ENCODE data around the gene STARD10. TPM values are rescaled to one million over a fixed set of nuclear protein-coding genes. Genes with fewer than 3 reads are reported as not detected.

Gene STARD10
- total and polyA plus RNA-seq, 8 donors: 83.8 to 146 (median 114) TPM

DNA sequence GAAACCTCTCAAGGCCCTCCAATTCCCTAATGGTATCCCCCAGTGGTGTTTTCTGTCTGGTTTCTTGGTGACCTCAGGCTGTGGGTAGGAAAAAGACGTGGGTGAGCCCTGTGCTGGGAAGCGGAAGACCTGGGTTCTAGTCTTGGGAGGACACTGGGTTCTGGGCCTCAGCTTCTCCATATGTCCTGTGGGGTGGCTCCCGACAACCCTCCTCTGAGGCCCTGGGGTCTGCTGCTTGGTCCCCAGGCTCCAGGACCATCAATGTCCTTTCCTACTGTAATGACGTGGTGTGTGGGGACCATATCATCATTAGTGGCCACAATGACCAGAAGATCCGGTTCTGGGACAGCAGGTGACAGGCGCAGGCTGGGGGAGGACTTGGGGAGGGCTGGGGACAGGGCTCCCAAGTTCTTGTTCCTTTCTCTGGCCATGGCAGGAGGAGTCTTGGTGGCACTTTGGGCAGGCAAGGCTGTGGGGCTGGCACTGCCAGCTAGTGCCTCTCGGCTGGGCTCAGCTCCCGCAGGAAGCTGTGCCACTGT is 33.2 kb upstream of the STARD10 start:
- no peak for DNase-seq
- ATAC-seq: no peak
- H3K27me3 ChIP-seq: no peaks in the 10 kb centered on the region
- H3K9me3 ChIP-seq: no peaks in the 10 kb centered on the region
- H3K4me1 ChIP-seq: peaks cover 0 to 35% of the 10 kb centered on the region in 2 donors
- H3K4me3 ChIP-seq: no peak overlapping the region
- TF ChIP-seq, protein P1, sequence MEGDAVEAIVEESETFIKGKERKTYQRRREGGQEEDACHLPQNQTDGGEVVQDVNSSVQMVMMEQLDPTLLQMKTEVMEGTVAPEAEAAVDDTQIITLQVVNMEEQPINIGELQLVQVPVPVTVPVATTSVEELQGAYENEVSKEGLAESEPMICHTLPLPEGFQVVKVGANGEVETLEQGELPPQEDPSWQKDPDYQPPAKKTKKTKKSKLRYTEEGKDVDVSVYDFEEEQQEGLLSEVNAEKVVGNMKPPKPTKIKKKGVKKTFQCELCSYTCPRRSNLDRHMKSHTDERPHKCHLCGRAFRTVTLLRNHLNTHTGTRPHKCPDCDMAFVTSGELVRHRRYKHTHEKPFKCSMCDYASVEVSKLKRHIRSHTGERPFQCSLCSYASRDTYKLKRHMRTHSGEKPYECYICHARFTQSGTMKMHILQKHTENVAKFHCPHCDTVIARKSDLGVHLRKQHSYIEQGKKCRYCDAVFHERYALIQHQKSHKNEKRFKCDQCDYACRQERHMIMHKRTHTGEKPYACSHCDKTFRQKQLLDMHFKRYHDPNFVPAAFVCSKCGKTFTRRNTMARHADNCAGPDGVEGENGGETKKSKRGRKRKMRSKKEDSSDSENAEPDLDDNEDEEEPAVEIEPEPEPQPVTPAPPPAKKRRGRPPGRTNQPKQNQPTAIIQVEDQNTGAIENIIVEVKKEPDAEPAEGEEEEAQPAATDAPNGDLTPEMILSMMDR (IDR thresholded peaks at IDR 0.05): no peak
- intact Hi-C loops (cut with DNase I): no loop called here
- H3K27ac ChIP-seq: peak overlapping the region in 1 of 2 donors; percentile 77
- peaks cover 0 to 87% of the 10 kb centered on the region in 2 donors for H3K36me3 ChIP-seq

DNA sequence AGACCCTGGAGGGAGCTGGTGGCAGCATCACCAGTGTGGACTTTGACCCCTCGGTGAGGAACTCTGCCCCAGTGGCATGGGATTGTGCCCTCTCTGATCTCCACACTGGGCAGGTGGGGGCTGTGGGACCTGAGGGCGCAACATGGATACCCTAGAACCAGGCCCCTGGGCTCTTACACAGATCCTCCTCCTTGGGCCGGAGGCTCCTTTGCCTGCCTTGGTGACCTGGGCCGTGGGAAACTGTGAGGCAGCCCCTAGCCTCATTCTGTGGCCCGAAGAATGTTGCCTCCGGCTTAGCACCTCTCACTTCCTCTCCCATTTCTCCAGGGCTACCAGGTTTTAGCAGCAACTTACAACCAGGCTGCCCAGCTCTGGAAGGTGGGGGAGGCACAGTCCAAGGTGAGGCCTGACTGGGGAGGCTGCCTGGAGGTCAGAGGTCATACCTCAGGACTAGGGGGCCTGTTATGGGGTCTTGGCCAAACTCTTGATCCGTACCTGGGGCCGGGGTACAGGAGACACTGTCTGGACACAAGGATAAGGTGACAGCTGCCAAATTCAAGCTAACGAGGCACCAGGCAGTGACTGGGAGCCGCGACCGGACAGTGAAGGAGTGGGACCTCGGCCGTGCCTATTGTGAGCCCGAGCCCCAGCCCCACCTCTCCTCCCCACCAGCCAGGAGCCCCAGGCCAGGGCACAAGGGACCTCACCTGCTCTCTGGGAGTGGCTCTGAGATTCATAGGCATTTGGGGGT is 32.5 kb upstream of the STARD10 start:
- Histone ChIP-seq H3K27ac (peak overlapping the region in 1 of 2 donors; percentile 77), H3K4me1 (peaks cover 4 to 35% of the 10 kb centered on the region in 2 donors), H3K9me3 (no peaks in the 10 kb centered on the region), H3K4me3 (no peak overlapping the region), H3K36me3 (peaks cover 0 to 87% of the 10 kb centered on the region in 2 donors), H3K27me3 (no peaks in the 10 kb centered on the region)
- DNase-seq (peak in 1 of 4 donors; percentile 76), ATAC-seq (no peak)
- intact Hi-C loops (cut with DNase I): no loop called here
- TF ChIP-seq, protein P1 (IDR thresholded peaks at IDR 0.05): no peak

DNA sequence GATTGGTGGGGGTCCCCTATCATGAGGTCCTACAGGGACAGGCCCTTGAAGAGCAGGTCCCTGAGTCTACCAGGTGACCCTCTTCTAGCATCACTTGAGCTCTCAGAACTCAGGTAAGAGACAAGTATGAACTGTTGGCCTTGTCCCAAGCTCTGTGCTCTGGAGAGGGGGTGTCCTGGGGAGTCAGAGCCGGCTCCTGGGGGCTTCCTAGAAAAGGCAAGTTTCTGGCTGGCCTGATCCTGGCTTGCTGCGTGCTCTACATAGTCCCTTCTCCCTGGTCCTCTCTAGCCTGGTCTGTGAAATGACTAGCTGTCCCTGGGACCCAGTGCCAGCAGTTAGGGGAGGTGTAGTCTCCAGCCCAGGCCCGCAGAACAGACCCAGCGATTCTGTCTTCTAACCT is 31.8 kb upstream of the STARD10 start:
- Histone ChIP-seq H3K27me3 (no peaks in the 10 kb centered on the region), H3K9me3 (no peaks in the 10 kb centered on the region), H3K4me1 (peaks cover 5 to 39% of the 10 kb centered on the region in 2 donors), H3K27ac (no peak overlapping the region), H3K4me3 (no peak overlapping the region), H3K36me3 (peaks cover 0 to 91% of the 10 kb centered on the region in 2 donors)
- DNase-seq (no peak), ATAC-seq (no peak)
- intact Hi-C loops (cut with DNase I): no loop called here
- TF ChIP-seq, protein P1 (IDR thresholded peaks at IDR 0.05): no peak

DNA sequence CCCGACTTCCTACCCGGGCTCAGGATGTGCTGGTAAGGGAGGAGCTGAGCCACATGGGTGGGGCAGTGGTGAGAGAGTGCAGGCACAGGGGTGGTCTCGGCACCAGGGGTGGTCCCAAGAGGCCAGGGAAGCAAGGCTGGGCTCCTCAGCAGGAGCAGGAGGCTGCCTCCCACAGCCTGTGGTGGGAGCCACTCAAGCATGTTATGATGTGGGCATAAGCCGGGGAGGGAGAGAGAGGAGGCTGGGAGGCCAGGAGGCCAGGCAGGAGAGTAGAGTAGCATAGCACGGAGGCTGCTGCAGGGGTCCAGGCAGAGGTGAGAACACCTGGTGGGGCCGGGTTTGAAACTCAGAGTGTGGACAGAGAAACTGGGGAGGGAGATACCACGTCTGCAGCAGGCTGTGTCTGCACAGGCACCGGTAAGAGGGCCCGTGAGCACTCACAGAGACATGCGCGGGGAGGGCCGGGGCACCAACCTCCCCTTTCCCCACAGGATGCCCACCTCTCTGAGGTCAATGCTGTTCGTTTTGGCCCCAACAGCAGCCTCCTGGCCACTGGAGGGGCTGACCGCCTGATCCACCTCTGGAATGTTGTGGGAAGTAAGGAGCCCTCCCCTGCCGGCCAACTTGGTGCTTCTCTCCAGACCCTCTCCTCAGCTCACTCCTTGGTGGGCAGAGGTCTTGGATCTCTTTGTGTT is 31.1 kb upstream of the STARD10 start:
- intact Hi-C loops (cut with DNase I): no loop called here

More for the DNA sequence above, 31.1 kb upstream of the STARD10 start:
- no peak for ATAC-seq
- no peak for DNase-seq
- Histone ChIP-seq H3K36me3 (peaks cover 0 to 91% of the 10 kb centered on the region in 2 donors), H3K4me3 (no peak overlapping the region), H3K27ac (no peak overlapping the region), H3K27me3 (no peaks in the 10 kb centered on the region), H3K4me1 (peaks cover 5 to 40% of the 10 kb centered on the region in 2 donors), H3K9me3 (no peaks in the 10 kb centered on the region)
- TF ChIP-seq, protein P1 (IDR thresholded peaks at IDR 0.05): no peak

All from left lung (tissue), 10 donors.